Measurements from ENCODE around the gene SLC25A42.

SLC25A42 gene

GRCh38 chr19:19050731-19051130, 13.1 kb upstream of the SLC25A42 start:
- no peak overlapping the region for H3K4me3 ChIP-seq (ENCODE audit: low read length)
- DNase-seq (ENCODE audit: low read depth): peak; percentile 60
- TF ChIP-seq CTCF (IDR thresholded peaks at IDR 0.05; ENCODE audit: insufficient read depth, low read depth, low read length, missing control alignments): no peak

- TF ChIP-seq CTCF (IDR thresholded peaks at IDR 0.05; ENCODE audit: insufficient read depth, low read depth, low read length, missing control alignments): no peak
- H3K4me3 ChIP-seq (ENCODE audit: low read length): no peak overlapping the region
- no peak for DNase-seq (ENCODE audit: low read depth)
Measured at GRCh38 chr19:19051478-19052213, 12.1 kb upstream of the SLC25A42 start.

GRCh38 chr19:19052921-19053320, 10.9 kb upstream of the SLC25A42 start:
- no peak overlapping the region for H3K4me3 ChIP-seq (ENCODE audit: low read length)
- TF ChIP-seq CTCF (IDR thresholded peaks at IDR 0.05; ENCODE audit: insufficient read depth, low read depth, low read length, missing control alignments): no peak
- DNase-seq (ENCODE audit: low read depth): no peak

- DNase-seq (ENCODE audit: low read depth): peak; percentile 45
- TF ChIP-seq CTCF (IDR thresholded peaks at IDR 0.05; ENCODE audit: insufficient read depth, low read depth, low read length, missing control alignments): peak; percentile 56
- no peak overlapping the region for H3K4me3 ChIP-seq (ENCODE audit: low read length)
Measured at GRCh38 chr19:19053508-19054314, 10.1 kb upstream of the SLC25A42 start.

- no peak for TF ChIP-seq CTCF (IDR thresholded peaks at IDR 0.05; ENCODE audit: insufficient read depth, low read depth, low read length, missing control alignments)
- no peak for DNase-seq (ENCODE audit: low read depth)
- H3K4me3 ChIP-seq (ENCODE audit: low read length): no peak overlapping the region
Measured at GRCh38 chr19:19054315-19054938, 9.4 kb upstream of the SLC25A42 start.

GRCh38 chr19:19054939-19055440, 8.8 kb upstream of the SLC25A42 start:
- TF ChIP-seq CTCF (IDR thresholded peaks at IDR 0.05; ENCODE audit: insufficient read depth, low read depth, low read length, missing control alignments): no peak
- H3K4me3 ChIP-seq (ENCODE audit: low read length): no peak overlapping the region
- no peak for DNase-seq (ENCODE audit: low read depth)
